OCI-LY7 (cell line): ENCODE data around the gene TRERF1. TPM values are rescaled to one million over a fixed set of nuclear protein-coding genes. Genes with fewer than 3 reads are reported as not detected.
"Not testable (repeated sequence)": the region's sequence is repeated elsewhere in the genome, so short reads cannot be mapped to it uniquely, and the experiment has no call there.

ENCODE experiments used
- BruUV-seq: library from RNA; stranded (reverse); fragments of 400-500 nt; replicated peaks from 2 replicates; lab custom pipeline; 2021; lab: Mats Ljungman, UMichigan
- CTCF ChIA-PET: fragments of 300-600 bp; sonication (Branson Sonifier 250); formaldehyde crosslinking; loops from one replicate; lab custom pipeline; 2022; ENCODE audit warnings: antibody characterized with exemption; ENCODE audit not compliant: unreplicated experiment; lab: Charles Lee
- POLR2A ChIA-PET: fragments of 300-600 bp; sonication (Branson Sonifier 250); formaldehyde crosslinking; loops from one replicate; lab custom pipeline; 2022; ENCODE audit warnings: antibody characterized with exemption; lab: Charles Lee
- DNase-seq: peaks from one replicate; pipeline ENCODE4 v3.0.0-alpha.2; 2015; ENCODE audit warnings: low spot score
- H2AFZ ChIP-seq: fragments of 200-600 bp; sonication (generic), shearing (Covaris generic); 2 replicates; pipeline ENCODE4 v1.6.1; 2014; ENCODE audit warnings: mild to moderate bottlenecking, antibody characterized with exemption, low read length, moderate library complexity
- H3K27ac ChIP-seq: fragments of 200-600 bp; sonication (generic); 2 replicates; pipeline ENCODE4 v1.5.1; 2014; ENCODE audit warnings: mixed run types, low read depth, mild to moderate bottlenecking, moderate library complexity, low read length, inconsistent platforms; ENCODE audit not compliant: poor library complexity, severe bottlenecking
- H3K36me3 ChIP-seq: fragments of 200-600 bp; sonication (generic); 2 replicates; pipeline ENCODE4 v1.6.1; 2014; ENCODE audit warnings: mild to moderate bottlenecking, antibody characterized with exemption, low read length, moderate library complexity, mixed read lengths; ENCODE audit not compliant: insufficient read depth
- H3K4me1 ChIP-seq: fragments of 200-600 bp; sonication (generic); 2 replicates; pipeline ENCODE4 v1.5.1; 2014; ENCODE audit warnings: mild to moderate bottlenecking, low read length; ENCODE audit not compliant: insufficient read depth, poor library complexity, severe bottlenecking
- H3K4me2 ChIP-seq: fragments of 200-600 bp; sonication (generic); 2 replicates; pipeline ENCODE4 v1.6.1; 2014; ENCODE audit warnings: mild to moderate bottlenecking, low read length
- H3K4me3 ChIP-seq: fragments of 200-600 bp; sonication (generic); 2 replicates; pipeline ENCODE4 v1.5.1; 2014; ENCODE audit warnings: mild to moderate bottlenecking, low read depth, low read length; ENCODE audit not compliant: poor library complexity, severe bottlenecking
- H3K79me2 ChIP-seq: fragments of 200-600 bp; sonication (generic); 2 replicates; pipeline ENCODE4 v1.6.1; 2016; ENCODE audit warnings: low read depth, mild to moderate bottlenecking, low read length, moderate library complexity, mixed read lengths; ENCODE audit not compliant: insufficient read depth
- H3K9me2 ChIP-seq: fragments of 200-600 bp; sonication (generic); 2 replicates; pipeline ENCODE4 v1.6.1; 2016; ENCODE audit warnings: mild to moderate bottlenecking, low read length, mixed read lengths; ENCODE audit not compliant: insufficient read depth
- H3K9me3 ChIP-seq: fragments of 200-600 bp; sonication (generic); 2 replicates; pipeline ENCODE4 v1.6.1; 2014; ENCODE audit warnings: mild to moderate bottlenecking, mixed run types, low read length, mixed read lengths
- H4K20me1 ChIP-seq: fragments of 200-600 bp; sonication (generic); 2 replicates; pipeline ENCODE4 v1.6.1; 2014; ENCODE audit warnings: mild to moderate bottlenecking, antibody characterized with exemption, low read length, moderate library complexity, mixed read lengths; ENCODE audit not compliant: insufficient read depth
- EZH2phosphoT487 ChIP-seq: fragments of 200-600 bp; sonication (generic); IDR thresholded peaks from 2 replicates; pipeline ENCODE4 v1.6.1; 2018; ENCODE audit warnings: low read depth, borderline replicate concordance, mild to moderate bottlenecking, mixed run types, antibody characterized with exemption, low read length, moderate library complexity, mixed read lengths
- intact Hi-C: fragments of 100-400 bp; cut with micrococcal nuclease; formaldehyde crosslinking; loops from one replicate; pipeline ENCODE4 v1.10.0; 2022; ENCODE audit not compliant: unreplicated experiment
- total RNA-seq, 2 experiments: library from RNA; depleted of rRNA in 1 of 2; stranded (reverse); fragments of >200 nt in 1 of 2; shearing (Covaris generic) in 1 of 2; gene quantifications; 2 replicates each; pipeline ENCODE4 v1.2.3, GENCODE V29; 2014 to 2022
- TF ChIP-seq, protein P1 (sequence below): fragments of 200-600 bp; sonication (generic); conservative IDR thresholded peaks from 2 replicates; pipeline ENCODE4 v1.5.1; 2014; ENCODE audit warnings: mild to moderate bottlenecking, antibody characterized with exemption, low read length, moderate library complexity, mixed read lengths

TRERF1 gene
- total RNA-seq, 2 experiments from 2014 or later: 5.7 to 12.9 TPM

GRCh38 chr6:42193491-42193894 is 258.2 kb downstream of the TRERF1 start:
- no peak for TF ChIP-seq EZH2phosphoT487
- TF ChIP-seq, protein P1, sequence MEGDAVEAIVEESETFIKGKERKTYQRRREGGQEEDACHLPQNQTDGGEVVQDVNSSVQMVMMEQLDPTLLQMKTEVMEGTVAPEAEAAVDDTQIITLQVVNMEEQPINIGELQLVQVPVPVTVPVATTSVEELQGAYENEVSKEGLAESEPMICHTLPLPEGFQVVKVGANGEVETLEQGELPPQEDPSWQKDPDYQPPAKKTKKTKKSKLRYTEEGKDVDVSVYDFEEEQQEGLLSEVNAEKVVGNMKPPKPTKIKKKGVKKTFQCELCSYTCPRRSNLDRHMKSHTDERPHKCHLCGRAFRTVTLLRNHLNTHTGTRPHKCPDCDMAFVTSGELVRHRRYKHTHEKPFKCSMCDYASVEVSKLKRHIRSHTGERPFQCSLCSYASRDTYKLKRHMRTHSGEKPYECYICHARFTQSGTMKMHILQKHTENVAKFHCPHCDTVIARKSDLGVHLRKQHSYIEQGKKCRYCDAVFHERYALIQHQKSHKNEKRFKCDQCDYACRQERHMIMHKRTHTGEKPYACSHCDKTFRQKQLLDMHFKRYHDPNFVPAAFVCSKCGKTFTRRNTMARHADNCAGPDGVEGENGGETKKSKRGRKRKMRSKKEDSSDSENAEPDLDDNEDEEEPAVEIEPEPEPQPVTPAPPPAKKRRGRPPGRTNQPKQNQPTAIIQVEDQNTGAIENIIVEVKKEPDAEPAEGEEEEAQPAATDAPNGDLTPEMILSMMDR: no peak
- no peaks in the 10 kb centered on the region for H3K36me3 ChIP-seq
- intact Hi-C loops: no loop called here
- no peak overlapping the region for H3K27ac ChIP-seq
- no peaks in the 10 kb centered on the region for H3K4me1 ChIP-seq
- no peaks in the 10 kb centered on the region for H3K9me3 ChIP-seq
- H2AFZ ChIP-seq: no peak overlapping the region
- no peaks in the 10 kb centered on the region for H3K79me2 ChIP-seq
- BruUV-seq: no TSS peak
- no peak overlapping the region for H3K4me3 ChIP-seq
- ChIA-PET CTCF (no interaction called here), POLR2A (interaction anchor here (0.5 to 0.6 kb wide), 2 partner anchors 19 to 42 kb away, joined by 3 to 4 read pairs; no protein-coding TSS in a partner anchor)
- no peaks in the 10 kb centered on the region for H4K20me1 ChIP-seq
- DNase-seq: no peak
- no peaks in the 10 kb centered on the region for H3K9me2 ChIP-seq
- H3K4me2 ChIP-seq: no peak overlapping the region

- intact Hi-C loops: not testable (repeated sequence)
These were observed 259.3 kb downstream of the TRERF1 start for GRCh38 chr6:42192385-42192784.

DNA sequence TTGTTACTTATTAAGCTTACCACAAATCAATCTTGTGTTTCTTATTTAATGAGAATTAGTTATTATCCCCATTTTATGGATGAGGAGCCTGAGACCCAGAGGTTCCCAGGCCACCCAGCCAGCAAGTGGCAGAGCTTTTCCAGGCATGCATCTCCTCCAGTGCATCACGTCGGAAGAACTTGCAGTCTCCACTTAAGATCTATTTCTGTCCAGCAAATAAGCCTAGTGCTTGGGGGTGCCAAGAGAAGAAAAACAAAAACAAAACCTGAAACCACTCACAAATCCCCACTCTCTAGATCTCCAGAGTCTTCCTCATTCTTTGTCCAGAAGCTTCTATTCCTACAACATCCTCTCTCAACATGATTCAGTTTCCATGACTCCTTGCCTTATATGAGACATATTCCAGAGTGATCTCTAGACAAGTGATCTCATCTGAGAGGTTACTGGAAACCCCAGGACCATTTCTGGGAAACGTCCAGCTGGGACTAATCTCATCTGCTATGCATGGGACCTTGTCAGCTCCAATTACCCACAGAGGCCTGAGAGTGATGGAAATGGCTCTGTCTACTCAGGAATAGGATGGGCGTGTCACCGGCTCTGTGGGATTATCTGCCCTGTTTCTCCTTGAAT is 261.1 kb downstream of the TRERF1 start:
- H3K4me3 ChIP-seq: no peak overlapping the region
- TF ChIP-seq, protein P1: no peak
- TF ChIP-seq EZH2phosphoT487: no peak
- H3K9me3 ChIP-seq: no peaks in the 10 kb centered on the region
- H3K27ac ChIP-seq: no peak overlapping the region
- no TSS peak for BruUV-seq
- CTCF ChIA-PET: no interaction called here
- intact Hi-C loops: no loop called here
- POLR2A ChIA-PET: interaction anchor here (0.6 to 1.3 kb wide), 4 partner anchors 15 to 260 kb away, joined by 3 to 5 read pairs (median 4); no protein-coding TSS in a partner anchor
- no peaks in the 10 kb centered on the region for H3K79me2 ChIP-seq
- no peaks in the 10 kb centered on the region for H3K4me1 ChIP-seq
- H3K36me3 ChIP-seq: no peaks in the 10 kb centered on the region
- no peaks in the 10 kb centered on the region for H3K9me2 ChIP-seq
- H2AFZ ChIP-seq: no peak overlapping the region
- no peaks in the 10 kb centered on the region for H4K20me1 ChIP-seq
- DNase-seq: no peak
- H3K4me2 ChIP-seq: no peak overlapping the region

More at GRCh38 chr6:42192385-42192784, 259.3 kb downstream of the TRERF1 start:
- H3K9me3 ChIP-seq, H2AFZ ChIP-seq, H3K4me3 ChIP-seq, BruUV-seq, H3K27ac ChIP-seq, H4K20me1 ChIP-seq, H3K4me1 ChIP-seq, DNase-seq, H3K79me2 ChIP-seq, H3K4me2 ChIP-seq, CTCF ChIA-PET, H3K36me3 ChIP-seq, H3K9me2 ChIP-seq: not testable (repeated sequence)
- POLR2A ChIA-PET: interaction anchor here (0.6 kb wide), 2 partner anchors 73 to 489 kb away, joined by 3 to 4 read pairs; no protein-coding TSS in a partner anchor
